SK-N-SH (cell line): Measurements from ENCODE around the gene PUM1.

Experiments
- ELF1 ChIP-seq: IDR thresholded peaks from 2 replicates; pipeline ENCODE4 v1.4.0; 2012
- USF1 ChIP-seq: IDR thresholded peaks from 2 replicates; pipeline ENCODE4 v1.4.0; 2012; ENCODE audit warnings: low read depth, borderline replicate concordance
- TF ChIP-seq, protein P1 (sequence below): IDR thresholded peaks from 2 replicates; pipeline ENCODE4 v1.4.0; 2012; ENCODE audit warnings: low read depth

DNA sequence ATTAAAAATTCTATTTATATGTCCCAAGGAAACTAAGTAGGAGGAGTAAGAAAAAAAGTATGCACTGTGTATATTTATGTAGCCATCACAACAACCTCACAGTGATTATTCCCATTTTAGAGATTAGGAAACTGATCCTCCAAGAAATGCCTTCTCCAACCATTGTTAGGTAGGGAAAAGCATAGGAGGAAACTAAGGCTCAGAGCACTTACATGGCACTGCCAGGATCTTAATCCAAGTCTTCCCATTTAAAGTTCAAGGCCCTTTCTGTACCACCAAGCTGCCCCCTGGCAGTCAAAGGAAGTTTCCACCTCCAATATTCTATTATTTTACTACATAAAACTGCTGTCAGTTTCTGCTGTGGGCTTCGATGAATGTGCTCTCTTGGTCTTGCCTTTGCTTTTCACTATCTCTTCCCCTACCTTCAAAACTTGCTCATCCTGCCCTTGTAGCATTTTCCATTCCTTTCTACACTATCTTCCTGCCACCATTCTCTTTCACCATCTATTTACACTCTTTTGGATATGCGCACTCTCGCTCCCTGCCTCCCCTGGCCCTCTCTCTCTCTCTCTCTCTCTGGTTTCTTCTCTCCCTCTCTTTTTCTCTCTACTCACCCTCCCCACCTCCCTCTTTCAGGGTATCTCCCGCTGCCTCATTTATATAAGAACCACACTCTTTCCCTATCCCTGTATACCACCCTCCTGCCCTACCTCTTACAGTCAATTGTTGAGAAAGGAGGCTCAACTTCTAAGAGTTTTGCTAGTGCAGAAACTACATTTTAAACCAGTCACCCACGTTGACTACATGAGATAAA, 34.0 kb downstream of the PUM1 start:
- TF ChIP-seq ELF1 (no peak), USF1 (no peak)
- TF ChIP-seq, protein P1, sequence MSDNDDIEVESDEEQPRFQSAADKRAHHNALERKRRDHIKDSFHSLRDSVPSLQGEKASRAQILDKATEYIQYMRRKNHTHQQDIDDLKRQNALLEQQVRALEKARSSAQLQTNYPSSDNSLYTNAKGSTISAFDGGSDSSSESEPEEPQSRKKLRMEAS, result no peak
